ENCODE results near the gene STAG2. TPM values are rescaled to one million over a fixed set of nuclear protein-coding genes. Genes with fewer than 3 reads are reported as not detected.

Gene STAG2
- total and polyA plus RNA-seq, 2 of the 13 experiments (the other 11 are each of a cell fraction or from before 2014, with no cell fraction given): 21.0 to 50.8 TPM

DNA sequence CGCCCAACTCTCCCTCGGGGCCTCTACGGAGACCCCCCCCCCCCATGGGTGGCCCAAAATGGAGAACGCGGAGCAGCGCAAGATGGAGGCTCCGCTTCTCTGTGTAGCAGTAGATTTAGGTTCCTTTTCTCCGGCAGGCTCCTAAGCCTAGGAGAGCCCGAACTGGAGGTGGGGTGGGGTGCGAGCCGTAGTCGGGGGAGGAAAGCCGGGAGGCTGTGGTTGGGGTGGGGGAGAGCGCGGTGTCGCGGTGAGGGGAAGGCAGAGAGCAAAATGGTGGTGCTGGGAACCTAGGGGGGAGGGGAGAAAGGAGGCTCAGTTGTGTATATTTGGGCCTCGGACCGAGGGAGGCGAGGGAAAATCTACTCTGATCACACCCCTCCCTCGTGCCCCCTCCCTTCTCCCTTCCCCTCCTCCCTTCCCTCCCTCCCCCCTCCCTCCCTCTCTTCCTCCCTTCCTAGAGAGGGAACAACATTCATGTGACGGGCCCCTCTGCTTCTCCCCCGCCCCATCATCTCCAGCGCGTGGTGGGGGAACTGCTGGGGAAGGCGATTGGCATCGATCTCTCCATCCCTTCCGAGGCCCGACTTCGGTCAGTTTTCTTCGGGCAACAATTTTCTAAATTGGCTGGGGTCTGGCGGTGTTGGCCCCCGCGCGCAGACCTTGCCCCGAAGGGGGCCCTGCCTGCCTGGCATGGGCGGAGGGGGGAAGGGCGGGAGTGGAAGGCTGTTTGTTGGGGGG is at the start of gene STAG2 (continued):
- no peak for TF ChIP-seq PCBP2 (optimal IDR thresholded peaks at IDR 0.05; ENCODE audit: low read depth, low read length, poor library complexity, severe bottlenecking)
- TF ChIP-seq, protein P1, sequence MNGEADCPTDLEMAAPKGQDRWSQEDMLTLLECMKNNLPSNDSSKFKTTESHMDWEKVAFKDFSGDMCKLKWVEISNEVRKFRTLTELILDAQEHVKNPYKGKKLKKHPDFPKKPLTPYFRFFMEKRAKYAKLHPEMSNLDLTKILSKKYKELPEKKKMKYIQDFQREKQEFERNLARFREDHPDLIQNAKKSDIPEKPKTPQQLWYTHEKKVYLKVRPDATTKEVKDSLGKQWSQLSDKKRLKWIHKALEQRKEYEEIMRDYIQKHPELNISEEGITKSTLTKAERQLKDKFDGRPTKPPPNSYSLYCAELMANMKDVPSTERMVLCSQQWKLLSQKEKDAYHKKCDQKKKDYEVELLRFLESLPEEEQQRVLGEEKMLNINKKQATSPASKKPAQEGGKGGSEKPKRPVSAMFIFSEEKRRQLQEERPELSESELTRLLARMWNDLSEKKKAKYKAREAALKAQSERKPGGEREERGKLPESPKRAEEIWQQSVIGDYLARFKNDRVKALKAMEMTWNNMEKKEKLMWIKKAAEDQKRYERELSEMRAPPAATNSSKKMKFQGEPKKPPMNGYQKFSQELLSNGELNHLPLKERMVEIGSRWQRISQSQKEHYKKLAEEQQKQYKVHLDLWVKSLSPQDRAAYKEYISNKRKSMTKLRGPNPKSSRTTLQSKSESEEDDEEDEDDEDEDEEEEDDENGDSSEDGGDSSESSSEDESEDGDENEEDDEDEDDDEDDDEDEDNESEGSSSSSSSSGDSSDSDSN (CRISPR knock-in tag; IDR thresholded peaks at IDR 0.05): peak; percentile 32; the same call in 1 of the 2 replicates
- TF ChIP-seq, protein P2, sequence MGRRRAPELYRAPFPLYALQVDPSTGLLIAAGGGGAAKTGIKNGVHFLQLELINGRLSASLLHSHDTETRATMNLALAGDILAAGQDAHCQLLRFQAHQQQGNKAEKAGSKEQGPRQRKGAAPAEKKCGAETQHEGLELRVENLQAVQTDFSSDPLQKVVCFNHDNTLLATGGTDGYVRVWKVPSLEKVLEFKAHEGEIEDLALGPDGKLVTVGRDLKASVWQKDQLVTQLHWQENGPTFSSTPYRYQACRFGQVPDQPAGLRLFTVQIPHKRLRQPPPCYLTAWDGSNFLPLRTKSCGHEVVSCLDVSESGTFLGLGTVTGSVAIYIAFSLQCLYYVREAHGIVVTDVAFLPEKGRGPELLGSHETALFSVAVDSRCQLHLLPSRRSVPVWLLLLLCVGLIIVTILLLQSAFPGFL (CRISPR knock-in tag; IDR thresholded peaks at IDR 0.05): no peak
- 0 out of 2 replicates have a peak, but pooled peaks have one; percentile 31 for TF ChIP-seq CHD2 (IDR thresholded peaks at IDR 0.05; ENCODE audit: low read depth, low read length)
- TF ChIP-seq HOXA3 (CRISPR knock-in tag; IDR thresholded peaks at IDR 0.05): peak; percentile 61
- peak; percentile 25; the same call in 1 of the 2 replicates for TF ChIP-seq ZFY (CRISPR knock-in tag; IDR thresholded peaks at IDR 0.05)
- no peak for TF ChIP-seq LCORL (IDR thresholded peaks at IDR 0.05)
- TF ChIP-seq LCORL (CRISPR knock-in tag; IDR thresholded peaks at IDR 0.05): no peak
- TF ChIP-seq, protein P3, sequence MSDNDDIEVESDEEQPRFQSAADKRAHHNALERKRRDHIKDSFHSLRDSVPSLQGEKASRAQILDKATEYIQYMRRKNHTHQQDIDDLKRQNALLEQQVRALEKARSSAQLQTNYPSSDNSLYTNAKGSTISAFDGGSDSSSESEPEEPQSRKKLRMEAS (IDR thresholded peaks at IDR 0.05): peak; percentile 57; the same call in 1 of the 2 replicates
- peak; percentile 63; the same call in 1 of the 3 replicates for TF ChIP-seq MXI1 (IDR thresholded peaks at IDR 0.05; ENCODE audit: borderline replicate concordance, low read depth, low read length)
- TF ChIP-seq, protein P4, sequence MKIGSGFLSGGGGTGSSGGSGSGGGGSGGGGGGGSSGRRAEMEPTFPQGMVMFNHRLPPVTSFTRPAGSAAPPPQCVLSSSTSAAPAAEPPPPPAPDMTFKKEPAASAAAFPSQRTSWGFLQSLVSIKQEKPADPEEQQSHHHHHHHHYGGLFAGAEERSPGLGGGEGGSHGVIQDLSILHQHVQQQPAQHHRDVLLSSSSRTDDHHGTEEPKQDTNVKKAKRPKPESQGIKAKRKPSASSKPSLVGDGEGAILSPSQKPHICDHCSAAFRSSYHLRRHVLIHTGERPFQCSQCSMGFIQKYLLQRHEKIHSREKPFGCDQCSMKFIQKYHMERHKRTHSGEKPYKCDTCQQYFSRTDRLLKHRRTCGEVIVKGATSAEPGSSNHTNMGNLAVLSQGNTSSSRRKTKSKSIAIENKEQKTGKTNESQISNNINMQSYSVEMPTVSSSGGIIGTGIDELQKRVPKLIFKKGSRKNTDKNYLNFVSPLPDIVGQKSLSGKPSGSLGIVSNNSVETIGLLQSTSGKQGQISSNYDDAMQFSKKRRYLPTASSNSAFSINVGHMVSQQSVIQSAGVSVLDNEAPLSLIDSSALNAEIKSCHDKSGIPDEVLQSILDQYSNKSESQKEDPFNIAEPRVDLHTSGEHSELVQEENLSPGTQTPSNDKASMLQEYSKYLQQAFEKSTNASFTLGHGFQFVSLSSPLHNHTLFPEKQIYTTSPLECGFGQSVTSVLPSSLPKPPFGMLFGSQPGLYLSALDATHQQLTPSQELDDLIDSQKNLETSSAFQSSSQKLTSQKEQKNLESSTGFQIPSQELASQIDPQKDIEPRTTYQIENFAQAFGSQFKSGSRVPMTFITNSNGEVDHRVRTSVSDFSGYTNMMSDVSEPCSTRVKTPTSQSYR (CRISPR knock-in tag; IDR thresholded peaks at IDR 0.05; ENCODE audit: borderline replicate concordance): peak; percentile 77
- no peak for TF ChIP-seq ZNF546 (CRISPR knock-in tag; conservative IDR thresholded peaks at IDR 0.05)
- TF ChIP-seq, protein P5, sequence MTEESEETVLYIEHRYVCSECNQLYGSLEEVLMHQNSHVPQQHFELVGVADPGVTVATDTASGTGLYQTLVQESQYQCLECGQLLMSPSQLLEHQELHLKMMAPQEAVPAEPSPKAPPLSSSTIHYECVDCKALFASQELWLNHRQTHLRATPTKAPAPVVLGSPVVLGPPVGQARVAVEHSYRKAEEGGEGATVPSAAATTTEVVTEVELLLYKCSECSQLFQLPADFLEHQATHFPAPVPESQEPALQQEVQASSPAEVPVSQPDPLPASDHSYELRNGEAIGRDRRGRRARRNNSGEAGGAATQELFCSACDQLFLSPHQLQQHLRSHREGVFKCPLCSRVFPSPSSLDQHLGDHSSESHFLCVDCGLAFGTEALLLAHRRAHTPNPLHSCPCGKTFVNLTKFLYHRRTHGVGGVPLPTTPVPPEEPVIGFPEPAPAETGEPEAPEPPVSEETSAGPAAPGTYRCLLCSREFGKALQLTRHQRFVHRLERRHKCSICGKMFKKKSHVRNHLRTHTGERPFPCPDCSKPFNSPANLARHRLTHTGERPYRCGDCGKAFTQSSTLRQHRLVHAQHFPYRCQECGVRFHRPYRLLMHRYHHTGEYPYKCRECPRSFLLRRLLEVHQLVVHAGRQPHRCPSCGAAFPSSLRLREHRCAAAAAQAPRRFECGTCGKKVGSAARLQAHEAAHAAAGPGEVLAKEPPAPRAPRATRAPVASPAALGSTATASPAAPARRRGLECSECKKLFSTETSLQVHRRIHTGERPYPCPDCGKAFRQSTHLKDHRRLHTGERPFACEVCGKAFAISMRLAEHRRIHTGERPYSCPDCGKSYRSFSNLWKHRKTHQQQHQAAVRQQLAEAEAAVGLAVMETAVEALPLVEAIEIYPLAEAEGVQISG (CRISPR knock-in tag; IDR thresholded peaks at IDR 0.05): peak; percentile 35; the same call in 1 of the 2 replicates
- no peak for TF ChIP-seq ZNF460 (CRISPR knock-in tag; IDR thresholded peaks at IDR 0.05; ENCODE audit: borderline replicate concordance)
- peak; percentile 57; the same call in 1 of the 2 replicates for TF ChIP-seq ONECUT2 (CRISPR knock-in tag; IDR thresholded peaks at IDR 0.05)
- no peak for TF ChIP-seq MXD4 (CRISPR knock-in tag; IDR thresholded peaks at IDR 0.05)
- peak; percentile 33 for TF ChIP-seq HNRNPK (IDR thresholded peaks at IDR 0.05; ENCODE audit: low read depth, low read length, poor library complexity, severe bottlenecking)
- peak; percentile 31; the same call in 1 of the 2 replicates for TF ChIP-seq SIN3A (IDR thresholded peaks at IDR 0.05; ENCODE audit: borderline replicate concordance, low read depth, low read length)
- TF ChIP-seq ZNF121 (CRISPR knock-in tag; IDR thresholded peaks at IDR 0.05): 0 out of 2 replicates have a peak, but pooled peaks have one; percentile 43
- no peak for TF ChIP-seq ERF (CRISPR knock-in tag; IDR thresholded peaks at IDR 0.05)

Measured in HepG2 (cell line).